Umbilical cord (tissue), 2 donors: Measurements from ENCODE around the gene ZBED1. TPM values are rescaled to one million over a fixed set of nuclear protein-coding genes. Genes with fewer than 3 reads are reported as not detected.
A peak's percentile ranks its signal among the peaks of the same experiment; 100 is the strongest.
"Not testable (repeated sequence)": the region's sequence is repeated elsewhere in the genome, so short reads cannot be mapped to it uniquely, and the experiment has no call there.

Experiments used
- DNase-seq: peaks from one replicate; pipeline ENCODE4 v3.0.0-alpha.2; 2015; ENCODE audit warnings: low spot score
- total RNA-seq: library from RNA; depleted of rRNA; stranded (reverse); fragments of >200 nt; gene quantifications from one replicate; pipeline ENCODE4 v1.2.3, GENCODE V29; 2014; ENCODE audit warnings: low replicate concordance; ENCODE audit not compliant: insufficient read depth

ZBED1 gene
- total RNA-seq, 1 donor from 2014 or later, result 23.8 TPM

DNA sequence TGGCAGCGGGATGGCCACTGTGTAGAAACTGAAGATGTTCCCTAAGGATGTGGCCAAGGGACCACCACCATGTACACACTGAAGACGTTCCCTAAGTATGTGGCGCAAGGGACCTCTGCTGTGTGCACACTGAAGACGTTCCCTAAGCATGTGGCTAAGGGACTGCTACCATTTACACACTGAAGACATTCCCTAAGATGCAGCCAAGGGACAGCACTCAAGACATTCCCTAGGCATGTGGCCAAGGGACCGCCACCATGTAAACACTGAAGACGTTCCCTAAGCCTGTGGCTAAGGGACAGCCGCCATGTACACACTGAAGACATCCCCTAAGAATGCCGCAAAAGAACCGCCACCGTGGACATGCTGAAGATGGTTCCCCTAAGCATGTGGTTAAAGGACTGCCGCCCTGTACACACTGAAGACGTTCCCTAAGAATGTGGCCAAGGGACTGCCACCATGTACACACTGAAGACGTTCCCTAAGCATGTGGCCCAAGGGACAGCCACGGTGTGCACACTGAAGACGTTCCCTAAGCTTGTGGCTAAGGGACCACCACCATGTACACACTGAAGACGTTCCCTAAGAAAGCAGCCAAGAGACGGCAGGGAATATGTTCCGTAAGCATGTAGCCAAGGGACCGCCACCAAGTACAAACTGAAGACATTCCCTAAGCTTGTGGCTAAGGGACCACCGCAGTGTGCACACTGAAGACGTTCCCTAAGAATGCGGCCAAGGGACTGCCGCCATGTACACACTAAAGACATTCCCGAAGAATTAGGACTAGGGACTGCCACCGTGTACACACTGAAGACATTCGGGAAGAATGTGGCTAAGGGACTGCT is 43.3 kb downstream of the ZBED1 start:
- no peak for DNase-seq

DNA sequence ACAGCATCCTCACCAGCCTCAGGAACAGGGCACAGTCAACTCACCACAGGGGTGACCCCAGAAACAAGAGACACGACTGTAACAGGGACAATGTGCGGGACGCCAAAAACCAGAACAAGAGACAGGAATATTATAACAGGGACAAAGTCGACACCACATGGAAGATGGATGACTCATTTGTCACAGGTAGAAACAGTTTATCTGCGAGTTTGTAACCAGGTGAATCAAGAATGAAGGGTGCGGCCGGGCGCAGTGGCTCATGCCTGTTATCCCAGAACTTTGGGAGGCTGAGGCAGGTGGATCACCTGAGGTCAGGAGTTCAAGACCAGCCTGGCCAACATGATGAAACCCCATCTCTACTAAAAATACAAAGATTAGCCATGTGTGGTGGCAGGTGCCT is 44.7 kb downstream of the ZBED1 start:
- not testable (repeated sequence) for DNase-seq

DNA sequence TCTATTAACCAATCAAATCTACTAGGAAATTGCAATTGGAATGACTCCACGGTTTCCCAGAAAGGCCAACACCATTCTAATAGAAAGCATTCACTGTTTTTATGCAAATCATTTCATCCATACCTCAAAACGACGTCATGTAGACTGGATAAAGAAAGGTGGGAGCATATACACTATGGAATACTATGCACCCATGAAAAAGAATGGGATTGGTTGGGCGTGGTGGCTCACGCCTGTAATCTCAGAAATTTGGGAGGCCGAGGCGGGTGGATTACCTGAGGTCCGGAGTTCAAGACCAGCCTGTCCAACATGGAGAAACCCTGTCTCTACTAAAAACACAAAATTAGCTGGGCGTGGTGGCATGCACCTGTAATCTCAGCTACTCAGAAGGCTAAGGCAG is 46.2 kb downstream of the ZBED1 start:
- not testable (repeated sequence) for DNase-seq

DNA sequence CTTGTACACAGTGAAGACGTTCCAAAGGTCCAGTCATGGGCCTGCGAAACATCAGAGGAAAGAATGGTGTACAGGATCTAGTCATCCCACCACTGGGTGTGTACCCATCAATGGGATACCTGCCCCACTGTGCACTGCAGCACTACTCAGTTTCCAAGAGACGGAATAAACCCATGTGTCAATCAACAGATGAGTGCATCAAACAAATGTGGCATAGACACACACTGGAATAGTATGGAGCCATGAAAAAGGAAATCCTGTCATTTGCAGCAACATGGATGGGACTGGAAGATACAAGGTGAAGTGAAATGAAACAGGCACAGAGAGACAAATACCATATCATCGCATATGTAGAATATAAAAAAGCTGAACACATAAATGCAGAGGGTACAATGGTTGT is 48.0 kb downstream of the ZBED1 start:
- DNase-seq, result no peak

DNA sequence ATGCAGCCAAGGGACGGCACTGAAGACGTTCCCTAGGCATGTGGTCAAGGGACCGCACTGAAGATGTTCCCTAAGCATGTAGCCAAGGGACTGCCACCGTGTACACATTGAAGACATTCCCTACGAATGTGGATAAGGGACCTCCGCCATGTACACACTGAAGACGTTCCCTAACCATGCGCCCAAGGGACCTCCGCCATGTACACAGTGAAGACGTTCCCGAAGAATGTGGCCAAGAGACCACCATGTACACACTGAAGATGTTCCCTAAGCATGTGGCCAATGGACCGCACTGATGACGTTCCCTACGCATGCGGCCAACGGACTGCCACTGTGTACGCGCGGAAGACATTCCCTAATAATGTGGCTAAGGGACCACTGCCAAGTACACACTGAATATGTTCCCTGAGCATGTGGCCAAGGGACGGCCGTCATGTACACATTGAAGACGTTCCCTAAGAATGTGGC is 48.4 kb downstream of the ZBED1 start:
- no peak for DNase-seq

DNA sequence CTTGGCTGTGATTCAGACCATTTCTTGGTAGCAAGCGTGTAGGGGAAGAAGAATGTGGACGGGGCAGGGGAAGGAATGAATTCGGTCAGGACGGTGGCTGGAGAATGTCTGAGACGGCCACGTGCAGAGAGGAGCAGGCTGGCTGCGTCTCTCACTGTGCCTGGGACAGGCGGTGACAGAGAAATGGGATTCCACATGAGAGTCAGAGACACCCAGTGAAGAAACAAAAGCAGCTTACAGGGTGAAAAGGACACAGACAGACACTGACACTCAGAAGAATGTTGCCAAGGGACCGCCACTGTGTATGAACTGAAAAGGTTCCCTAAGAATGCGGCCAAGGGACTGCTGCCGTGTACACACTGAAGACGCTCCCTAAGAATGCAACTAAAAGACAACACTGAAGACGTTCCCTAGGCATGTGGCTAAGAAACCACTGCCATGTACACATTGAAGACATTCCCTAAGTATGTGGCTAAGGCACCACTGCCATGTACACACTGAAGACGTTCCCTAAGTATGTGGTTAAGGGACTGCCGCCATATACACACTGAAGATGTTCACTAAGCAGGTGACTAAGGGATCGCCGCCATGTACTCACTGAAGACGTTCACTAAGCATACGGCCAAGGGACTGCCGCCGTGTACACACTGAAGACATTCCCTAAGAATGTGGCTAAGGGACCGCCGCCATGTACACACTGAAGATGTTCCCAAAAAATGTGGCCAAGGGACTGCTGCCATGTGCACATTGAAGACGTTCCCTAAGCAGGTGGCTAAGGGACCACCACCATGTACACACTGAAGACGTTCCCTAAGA is 49.1 kb downstream of the ZBED1 start:
- peak; percentile 33 for DNase-seq

DNA sequence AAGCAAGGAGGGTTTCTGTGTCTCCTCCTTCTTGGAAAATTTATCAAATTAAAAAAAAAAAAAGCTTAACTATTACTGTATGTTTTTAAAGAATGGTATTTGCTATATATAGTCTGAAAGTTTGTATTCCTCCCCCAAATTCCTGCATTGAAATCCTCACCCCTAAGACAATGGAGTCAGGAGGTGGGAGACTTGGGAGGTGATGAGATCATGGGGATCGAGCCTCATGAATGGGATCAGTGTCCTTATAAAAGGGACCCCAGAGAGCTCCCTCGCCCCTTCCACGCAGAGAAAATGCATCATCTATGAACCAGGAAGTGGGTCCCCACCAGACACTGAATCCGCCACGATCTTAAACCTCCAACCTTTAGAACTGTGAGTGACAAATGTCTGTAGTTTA is 50.1 kb downstream of the ZBED1 start:
- DNase-seq, result no peak

DNA sequence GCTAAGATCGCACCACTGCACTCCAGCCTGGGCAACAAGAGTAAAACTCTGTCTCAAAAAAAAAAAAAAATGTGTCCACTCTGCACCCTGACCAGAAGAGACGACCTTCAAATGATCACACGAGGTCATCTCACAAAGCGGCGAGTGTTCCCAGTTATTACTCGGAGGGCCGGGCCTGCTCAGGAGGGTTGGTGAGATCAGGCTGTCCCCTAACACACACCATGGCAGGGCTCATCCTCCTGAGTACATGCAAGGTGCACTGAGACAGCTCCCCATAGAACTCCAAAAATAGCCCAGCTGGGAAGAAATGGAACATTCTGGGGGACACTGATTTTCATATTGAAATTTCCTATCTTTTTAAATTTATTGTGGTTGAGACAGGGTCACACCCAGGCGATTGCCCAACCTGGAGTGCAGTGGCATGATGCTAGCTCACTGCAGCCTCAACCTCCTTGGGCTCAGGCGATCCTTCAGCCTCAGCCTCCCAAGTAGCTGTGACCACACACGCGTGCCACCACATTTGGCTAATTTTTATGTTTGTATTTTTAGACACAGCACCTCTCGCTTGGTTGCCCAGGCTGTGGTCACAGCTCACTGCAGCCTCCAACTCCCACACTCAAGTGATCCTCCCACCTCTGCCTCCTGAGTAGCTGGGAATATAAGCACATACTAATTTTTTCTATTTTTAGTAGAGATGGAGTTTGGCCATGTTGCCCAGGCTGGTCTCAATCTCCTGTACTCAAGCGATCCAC is 51.5 kb downstream of the ZBED1 start:
- DNase-seq, result no peak

DNA sequence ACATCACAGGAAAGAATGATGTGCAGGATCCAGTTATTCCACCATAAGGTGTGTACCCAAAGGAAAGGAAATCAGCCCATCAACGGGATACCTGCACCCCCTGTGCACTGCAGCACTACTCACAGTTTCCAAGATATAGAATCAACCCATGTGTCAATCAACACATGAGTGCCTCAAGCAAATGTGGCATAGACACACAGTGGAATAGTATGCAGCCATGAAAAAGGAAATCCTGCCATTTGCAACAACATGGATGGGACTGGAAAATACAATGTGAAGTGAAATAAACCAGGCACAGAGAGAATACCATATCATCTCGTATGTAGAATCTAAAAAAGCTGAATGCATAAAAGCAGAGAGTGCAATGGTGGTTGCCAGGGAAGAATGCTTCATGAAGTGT is 53.3 kb downstream of the ZBED1 start:
- no peak for DNase-seq

DNA sequence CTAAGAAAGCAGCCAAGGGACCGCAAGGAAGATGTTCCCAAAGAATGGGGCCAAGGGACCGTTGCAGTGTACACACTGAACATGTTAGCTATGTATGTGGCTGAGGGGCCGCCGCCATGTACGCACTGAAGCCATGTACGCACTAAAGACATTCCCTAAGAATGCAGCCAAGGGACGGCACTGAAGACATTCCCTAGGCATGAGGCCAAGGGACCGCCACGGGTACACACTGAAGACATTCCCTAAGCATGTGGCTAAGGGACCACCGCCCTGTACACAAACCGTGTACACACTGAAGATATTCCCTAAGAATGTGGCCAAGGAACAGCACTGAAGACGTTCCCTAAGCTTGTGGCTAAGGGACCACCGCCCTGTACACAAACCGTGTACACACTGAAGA is 54.0 kb downstream of the ZBED1 start:
- DNase-seq, result no peak

DNA sequence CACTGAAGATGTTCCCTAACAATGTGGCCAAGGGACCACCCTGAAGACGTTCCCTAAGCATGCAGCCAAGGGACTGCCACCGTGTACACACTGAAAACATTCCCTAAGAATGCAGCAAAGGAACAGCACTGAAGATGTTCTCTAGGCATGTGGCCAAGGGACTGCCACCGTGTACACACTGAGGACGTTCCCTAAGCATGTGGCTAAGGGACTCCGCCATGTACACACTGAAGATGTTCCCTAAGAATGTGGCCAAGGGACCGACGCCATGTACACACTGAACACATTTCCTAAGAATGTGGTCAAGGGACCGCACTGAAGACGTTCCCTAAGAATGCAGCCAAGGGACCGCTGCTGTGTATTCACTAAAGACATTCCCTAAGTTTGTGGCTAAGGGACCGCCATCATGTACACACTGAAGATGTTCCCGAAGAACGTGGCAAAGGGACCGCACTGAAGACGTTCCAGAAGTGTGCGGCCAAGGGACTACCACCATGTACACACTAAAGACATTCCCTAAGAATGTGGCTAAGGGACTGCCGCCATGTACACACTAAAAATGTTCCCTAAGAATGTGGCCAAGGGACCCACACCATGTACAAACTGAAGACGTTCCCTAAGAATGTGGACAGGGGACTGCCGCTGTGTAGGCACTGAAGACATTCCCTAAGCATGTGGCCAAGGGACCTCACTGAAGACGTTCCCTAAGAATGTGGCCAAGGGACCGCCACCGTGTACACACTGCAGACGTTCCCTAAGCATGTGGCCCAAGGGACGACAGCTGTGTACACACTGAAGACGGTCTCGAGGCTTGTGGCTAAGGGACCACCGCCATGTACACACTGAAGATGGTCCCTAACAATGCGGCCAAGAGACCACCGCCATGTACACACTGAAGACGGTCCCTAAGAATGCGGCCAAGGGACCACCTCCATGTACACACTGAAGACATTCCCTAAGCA is 54.8 kb downstream of the ZBED1 start:
- no peak for DNase-seq

DNA sequence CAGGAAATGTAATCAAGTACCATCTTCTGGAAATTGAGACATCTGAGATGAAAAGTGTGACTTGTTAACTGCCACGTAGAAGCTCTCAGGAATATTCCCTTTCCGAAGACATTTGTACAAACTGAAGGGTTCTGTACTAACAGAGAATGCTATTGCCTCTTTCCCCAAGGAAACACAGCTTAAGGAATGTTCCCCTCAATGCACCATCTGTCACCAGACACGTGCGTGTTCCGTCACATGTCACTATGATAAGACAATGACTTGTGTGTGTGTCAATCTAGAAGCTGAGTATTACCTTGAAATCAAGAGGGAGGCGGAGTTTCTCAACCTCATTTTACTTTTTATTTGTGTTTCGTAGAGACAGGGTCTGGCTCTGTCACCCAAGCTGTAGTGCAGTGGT is 58.1 kb downstream of the ZBED1 start:
- DNase-seq, result no peak

DNA sequence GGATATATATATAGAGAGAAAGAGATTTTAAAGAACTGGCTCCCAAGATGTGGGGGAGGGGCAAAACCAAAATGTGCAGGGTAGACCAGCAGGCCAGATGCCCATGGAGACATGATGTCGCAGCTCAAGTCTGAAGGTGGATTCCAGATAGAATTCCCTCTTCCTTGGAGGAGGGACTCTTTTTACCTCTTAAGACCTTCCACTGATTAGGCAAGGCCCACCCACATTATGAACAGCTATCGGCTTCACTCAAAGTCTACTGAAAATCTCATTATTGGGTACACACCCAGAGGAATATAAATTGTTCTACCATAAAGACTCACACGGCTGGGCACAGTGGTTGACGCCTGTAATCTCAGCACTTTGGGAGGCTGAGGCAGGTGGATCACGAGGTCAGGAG is 59.3 kb downstream of the ZBED1 start:
- no peak for DNase-seq

DNA sequence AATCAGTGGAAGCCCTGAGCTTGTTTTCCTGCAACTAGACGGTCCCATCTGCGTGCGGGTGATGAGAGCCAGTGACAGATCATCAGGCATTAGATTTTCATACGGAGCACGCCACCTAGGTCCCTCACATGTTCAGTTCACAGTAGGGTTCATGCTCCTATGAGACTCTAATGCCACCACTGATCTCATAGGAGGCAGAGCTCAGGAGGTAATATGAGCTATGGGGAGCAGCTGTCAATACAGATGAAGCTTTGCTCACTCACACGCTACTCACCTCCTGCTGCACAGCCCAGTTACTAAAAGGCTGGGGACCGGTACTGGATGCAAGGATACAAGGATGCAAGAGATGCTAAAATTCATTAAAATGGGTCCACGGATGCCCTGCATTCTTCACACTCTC is 61.2 kb downstream of the ZBED1 start:
- no peak for DNase-seq

Other genes with a start within 250 kb of the ZBED1 start
- gene DHRSX, start within 50 bp of the ZBED1 start, total RNA-seq, result 16.1 TPM
- gene CD99, start 190.3 kb upstream of the ZBED1 start, total RNA-seq, result 226 TPM